GM19468 (cell line): ENCODE data around the gene RIPOR2.

Experiments used
- ATAC-seq: cut with Tn5 transposase; IDR thresholded peaks from one replicate; pipeline ENCODE4 v1.9.1; 2021; ENCODE audit warnings: mild to moderate bottlenecking, moderate library complexity, moderate number of reproducible peaks; ENCODE audit not compliant: unreplicated experiment; ENCODE audit errors: extremely low read depth

The RIPOR2 gene

DNA sequence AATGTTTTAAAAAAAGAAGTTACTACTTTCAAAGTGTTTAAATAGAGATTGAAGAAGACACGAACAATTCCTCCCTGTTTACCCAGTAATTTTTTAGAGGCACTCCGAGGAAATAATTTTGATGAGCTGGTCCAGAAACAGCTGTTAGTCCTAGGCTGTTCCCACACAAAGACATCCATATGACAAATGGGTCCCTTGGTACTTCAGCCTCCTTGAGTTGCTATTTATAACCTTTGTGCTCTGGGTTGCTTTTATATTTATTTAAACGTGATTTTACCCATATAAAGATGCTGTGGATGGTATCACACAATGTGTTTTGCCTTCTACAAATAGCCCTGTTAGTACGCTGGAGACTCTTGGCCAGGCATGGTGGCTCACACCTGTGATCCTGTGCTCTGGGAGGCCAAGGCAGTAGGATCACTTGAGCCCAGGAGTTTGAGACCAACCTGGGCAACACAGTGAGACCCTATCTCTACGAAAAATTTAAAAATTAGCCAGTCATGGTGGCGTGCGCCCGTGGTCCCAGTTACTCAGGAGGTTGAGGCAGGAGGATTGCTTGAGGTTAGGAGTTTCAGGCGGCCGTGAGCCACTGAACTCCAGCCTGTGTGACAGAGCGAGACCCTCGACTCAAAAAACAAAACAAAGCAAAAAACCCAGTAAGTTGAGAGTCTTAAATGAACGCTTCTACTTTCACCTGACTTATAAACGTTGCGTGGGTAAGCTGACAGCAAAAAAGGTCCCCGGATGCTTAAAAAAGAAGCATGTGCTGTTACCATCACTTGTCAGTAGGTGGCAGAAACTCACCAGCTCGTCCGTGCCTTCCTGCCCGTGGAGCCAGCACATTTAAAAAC lies 80.1 kb downstream of the RIPOR2 start:
- no peak for ATAC-seq

DNA sequence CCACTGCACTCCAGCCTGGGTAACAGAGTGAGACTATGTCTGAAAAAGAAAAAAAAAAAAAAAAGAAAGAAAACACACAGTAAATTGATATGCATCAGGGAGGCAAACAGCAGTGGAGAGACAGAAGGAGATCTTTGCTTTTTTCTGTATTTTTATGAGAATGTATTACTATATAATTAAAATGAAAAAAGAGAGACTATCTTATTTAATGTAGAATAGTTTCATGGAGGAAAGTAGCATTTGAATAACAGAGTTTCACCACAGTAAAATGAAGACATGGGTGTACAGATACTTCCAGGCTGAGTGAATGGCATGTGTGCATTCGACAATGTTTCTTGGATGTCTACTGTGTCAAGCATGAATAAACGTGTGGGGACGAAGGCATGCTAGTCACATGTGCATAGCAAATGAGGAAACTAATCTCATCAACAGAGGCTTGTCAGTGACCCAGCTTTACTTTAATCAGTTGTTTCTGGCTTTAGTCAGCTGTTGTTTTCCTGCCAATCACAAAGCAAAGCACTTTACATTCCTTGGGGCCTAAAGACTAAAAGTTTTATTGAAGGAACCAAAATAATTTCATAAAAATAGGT lies 81.6 kb downstream of the RIPOR2 start:
- no peak for ATAC-seq

- no peak for ATAC-seq
Measured at GRCh38 chr6:24851086-24851485, 84.7 kb downstream of the RIPOR2 start.

- ATAC-seq: no peak
Measured at GRCh38 chr6:24849713-24850112, 86.0 kb downstream of the RIPOR2 start.

GRCh38 chr6:24848461-24848860 lies 87.3 kb downstream of the RIPOR2 start:
- ATAC-seq: no peak

DNA sequence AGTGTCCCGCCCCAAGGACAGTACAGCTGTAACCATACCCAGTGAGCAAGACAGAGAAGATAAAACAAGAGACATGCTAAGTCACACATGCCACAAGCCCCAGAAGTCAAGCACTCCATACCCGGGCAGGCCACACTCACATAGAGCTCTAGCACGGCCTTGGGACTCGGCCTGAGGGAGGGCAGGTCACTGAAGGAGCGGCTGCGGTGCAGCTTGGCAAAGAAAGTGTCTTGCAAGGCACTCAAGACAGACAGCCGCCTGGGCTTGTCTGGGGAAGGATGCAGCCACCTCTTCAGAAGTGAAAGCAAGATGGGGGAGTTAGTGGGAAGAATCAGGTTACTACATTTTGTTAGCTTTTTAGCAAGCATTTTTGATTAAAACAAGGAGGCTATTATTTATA lies 88.4 kb downstream of the RIPOR2 start:
- no peak for ATAC-seq

GRCh38 chr6:24845578-24845977 lies 90.2 kb downstream of the RIPOR2 start:
- ATAC-seq: no peak

DNA sequence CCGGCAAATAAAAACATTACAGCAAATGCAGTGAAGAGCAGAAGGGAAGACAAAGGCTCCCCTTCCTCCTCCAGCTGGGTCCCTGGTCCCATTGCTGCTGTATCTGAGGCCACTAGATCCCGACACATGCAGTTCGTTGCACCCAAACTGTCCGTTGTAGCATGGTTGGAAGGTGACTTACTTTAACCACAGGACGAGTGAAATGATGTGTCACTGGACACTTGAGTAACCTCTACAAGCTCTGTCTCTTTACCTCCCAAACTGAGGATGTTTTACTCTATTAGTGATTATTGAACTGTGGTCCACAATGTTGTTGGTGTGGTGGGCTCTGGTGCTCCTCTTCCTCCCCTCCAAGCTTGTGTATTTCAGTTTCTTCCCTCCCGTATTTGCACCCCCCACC lies 90.9 kb downstream of the RIPOR2 start:
- no peak for ATAC-seq

- ATAC-seq: no peak
Measured at GRCh38 chr6:24844061-24844460, 91.7 kb downstream of the RIPOR2 start.

DNA sequence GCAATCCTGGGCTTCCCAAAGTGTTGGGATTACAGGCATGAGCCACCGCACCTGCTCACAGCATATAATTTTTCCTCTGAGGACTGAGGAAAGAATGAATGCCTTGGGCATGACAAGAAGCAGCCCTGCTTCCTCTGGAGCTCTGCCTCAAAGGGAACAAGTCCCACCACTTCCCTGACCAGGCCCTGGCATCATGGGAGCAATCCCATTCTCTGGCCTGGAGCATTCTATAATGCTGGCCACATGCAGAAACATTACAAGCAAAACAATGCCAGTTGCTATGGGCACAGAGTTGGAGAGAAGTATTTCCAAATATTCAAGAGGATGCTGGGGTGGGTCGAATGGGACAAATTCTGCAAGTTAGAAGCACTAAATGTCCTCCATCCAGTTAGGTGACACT lies 95.6 kb downstream of the RIPOR2 start:
- no peak for ATAC-seq

DNA sequence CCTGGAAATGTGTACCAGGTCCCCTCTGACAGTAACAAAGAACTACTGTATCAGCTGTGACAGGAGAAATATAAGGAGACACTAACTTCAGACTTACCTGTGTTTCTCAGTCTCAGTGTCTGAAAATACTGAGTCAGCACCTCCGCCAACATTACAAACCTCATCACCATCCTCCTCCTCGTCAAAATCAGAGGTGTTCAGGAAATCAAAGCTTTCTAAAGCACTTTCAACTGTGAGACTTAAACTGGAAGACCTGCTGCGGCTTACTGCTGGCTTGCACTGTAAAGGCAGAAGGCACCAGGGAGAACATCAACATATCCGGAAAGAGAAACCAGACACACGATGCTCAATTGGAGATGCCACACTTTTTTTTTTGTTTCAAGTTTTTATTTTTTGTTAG lies 96.8 kb downstream of the RIPOR2 start:
- no peak for ATAC-seq

- no peak for ATAC-seq
Measured at GRCh38 chr6:24838081-24838480, 97.7 kb downstream of the RIPOR2 start.

DNA sequence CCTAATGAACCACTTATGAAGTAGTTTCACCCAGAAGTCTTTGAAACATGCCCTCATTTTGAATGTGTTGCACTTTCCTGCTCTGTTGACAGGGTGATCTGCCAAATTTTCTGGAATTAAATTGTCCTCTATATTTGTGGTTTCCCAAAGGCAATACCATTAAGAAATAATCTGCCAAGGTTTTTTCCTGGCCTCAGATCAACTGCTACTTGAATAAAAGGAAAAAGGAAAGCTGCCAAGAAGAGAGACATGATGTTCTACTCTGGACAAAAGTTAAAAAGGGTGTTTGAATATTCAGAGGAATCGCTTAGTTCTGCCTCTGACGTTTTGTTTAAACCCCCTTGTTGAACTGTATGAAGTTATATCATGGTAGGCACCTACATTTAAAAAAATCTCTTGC lies 99.7 kb downstream of the RIPOR2 start:
- ATAC-seq: no peak

GRCh38 chr6:24833711-24834386 lies 101.9 kb downstream of the RIPOR2 start:
- ATAC-seq: no peak

DNA sequence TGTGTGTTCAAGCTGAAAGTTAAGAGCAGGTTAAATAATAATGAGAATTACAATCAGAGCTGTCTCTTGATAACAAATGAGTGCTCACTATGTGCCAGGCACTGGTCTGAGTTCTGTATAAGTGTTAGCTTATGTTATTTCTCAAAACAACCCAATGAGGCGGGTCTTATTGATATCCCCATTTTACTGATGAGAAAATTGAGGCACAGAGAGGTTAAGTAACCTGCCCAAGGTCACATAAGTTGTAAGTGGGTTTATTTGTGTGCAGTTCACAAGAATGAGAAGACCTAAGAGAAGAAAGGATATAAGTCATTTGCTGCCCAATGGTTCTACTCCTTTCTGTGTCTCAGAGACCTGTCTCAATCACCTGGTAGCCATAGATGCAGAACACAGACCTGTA lies 103.0 kb downstream of the RIPOR2 start:
- no peak for ATAC-seq

DNA sequence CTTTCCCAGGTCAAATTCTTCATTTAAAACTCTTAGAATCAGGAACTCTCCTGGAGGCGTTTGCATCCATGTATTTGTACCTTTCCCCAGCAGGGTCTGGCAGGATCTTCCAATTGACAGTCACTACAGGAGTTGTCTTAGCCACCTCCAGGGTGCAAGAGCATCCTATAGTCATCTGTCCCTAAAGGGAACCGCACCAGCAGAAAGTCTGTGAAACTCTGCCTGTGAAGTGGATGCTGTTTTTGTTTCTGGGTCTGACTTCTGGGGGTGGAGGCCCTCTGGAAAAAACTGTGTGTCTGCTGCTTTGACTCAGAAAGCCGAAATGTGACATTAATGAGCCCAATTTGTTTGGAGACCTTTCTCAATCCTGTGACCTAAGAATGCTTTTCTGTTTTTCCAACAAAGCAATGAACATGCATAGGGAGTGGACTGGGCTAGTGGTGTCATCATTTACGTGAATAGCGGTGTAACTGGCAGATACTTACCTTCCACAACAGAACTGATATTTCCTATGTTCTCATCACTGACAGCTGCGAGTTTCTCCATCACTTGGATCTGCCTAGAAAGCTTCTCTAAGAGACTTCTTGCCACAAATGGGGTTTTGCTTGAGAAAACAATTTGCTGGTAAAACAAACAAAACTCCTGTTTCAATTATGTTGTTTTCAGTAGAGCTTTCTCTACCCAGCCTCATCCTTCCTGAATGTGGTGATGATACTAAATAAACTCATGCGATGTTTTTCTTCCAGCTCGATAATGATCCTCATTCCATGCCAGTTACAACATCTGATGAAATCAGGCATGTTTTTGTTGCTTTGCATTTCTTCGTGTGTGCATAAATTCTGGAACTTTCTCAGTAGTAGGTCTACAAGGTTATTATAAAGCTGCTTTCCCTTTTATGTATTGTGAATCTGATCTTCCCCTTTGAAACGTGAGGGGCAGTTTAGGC lies 103.7 kb downstream of the RIPOR2 start:
- ATAC-seq: no peak

DNA sequence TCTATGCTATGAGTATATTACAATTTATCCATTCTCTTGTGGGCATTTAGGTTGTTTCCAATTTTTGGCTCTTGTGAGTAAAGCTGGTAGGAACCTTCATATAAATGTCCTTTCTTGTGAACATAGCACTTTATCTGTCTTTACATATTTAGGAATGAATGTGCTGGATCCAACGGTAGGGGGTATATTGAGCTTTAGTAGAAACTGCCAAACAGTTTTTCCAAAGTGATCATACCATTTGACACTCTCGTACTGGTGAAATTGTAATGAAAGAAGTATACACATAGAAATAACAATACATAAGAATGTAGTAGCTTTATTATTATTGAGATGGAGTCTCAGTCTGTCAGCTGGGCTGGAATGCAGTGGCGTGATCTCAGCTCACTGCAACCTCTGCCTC lies 106.1 kb downstream of the RIPOR2 start:
- no peak for ATAC-seq

- ATAC-seq: no peak
Measured at GRCh38 chr6:24827970-24828369, 107.8 kb downstream of the RIPOR2 start.

DNA sequence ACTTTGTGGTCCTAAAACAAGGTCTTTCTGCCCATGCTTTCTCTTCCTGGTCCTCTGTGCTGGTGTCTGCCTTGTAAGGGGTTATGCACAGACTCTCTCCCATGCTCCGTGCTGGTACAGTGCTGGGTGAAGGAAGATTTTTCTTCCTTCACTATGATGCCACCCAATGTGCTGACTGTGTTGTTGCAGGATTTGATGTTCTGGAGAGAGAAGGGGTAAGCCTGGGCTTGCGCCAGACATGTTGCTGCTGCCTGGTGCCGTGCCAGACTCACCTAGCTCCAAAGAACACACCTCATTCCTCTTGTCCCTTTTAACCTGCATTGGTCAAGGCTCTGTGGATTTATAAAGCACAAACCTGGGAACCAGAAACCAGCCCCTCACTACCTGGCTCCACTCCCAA lies 108.6 kb downstream of the RIPOR2 start:
- ATAC-seq: no peak

GRCh38 chr6:24825130-24825630 lies 110.6 kb downstream of the RIPOR2 start:
- no peak for ATAC-seq
